K562 (cell line): ENCODE results near the gene DGCR6. TPM values are rescaled to one million over a fixed set of nuclear protein-coding genes. Genes with fewer than 3 reads are reported as not detected.
"Not testable (repeated sequence)": the region's sequence is repeated elsewhere in the genome, so short reads cannot be mapped to it uniquely, and the experiment has no call there.

Experiments
- ATAC-seq: fragments of 200-7000 bp; cut with Tn5 transposase; 3 replicates; pipeline ENCODE4 v1.9.1; 2020; ENCODE audit warnings: moderate library complexity
- BruUV-seq: library from RNA; stranded (reverse); fragments of 400-500 nt; replicated peaks from 2 replicates; lab custom pipeline; 2021; lab: Mats Ljungman, UMichigan
- CTCF ChIA-PET: fragments of 300-600 bp; formaldehyde crosslinking; extraction: SDS; loops from one replicate; lab custom pipeline; 2021; ENCODE audit warnings: low intra/inter-chr PET ratio; lab: Yijun Ruan, JAX
- POLR2A ChIA-PET: fragments of 300-600, 350-650 bp; sonication (Branson Sonifier 250); formaldehyde crosslinking; extraction: SDS; loops from one replicate; lab custom pipeline; 2021; ENCODE audit warnings: antibody characterized with exemption, inconsistent platforms; lab: Yijun Ruan, JAX
- DNase-seq, 4 experiments: peaks; one replicate each; pipeline versions ENCODE4 v3.0.0 to v3.0.0-alpha.2; 2011 to 2018; ENCODE audit warnings: low spot score in 3 of 4, mixed read lengths in 3 of 4; ENCODE audit errors: extremely low read depth in 1 of 4
- FAIRE-seq: peaks from 2 replicates; lab custom pipeline; 2011; peaks lifted over from hg19 to GRCh38; lab: Jason Lieb, UNC
- H2AFZ ChIP-seq: 2 replicates; pipeline ENCODE4 v1.6.0; 2011; ENCODE audit warnings: low read depth, low read length, control low read depth, inconsistent platforms
- H3K27ac ChIP-seq: fragments of 200-600 bp; 3 replicates; pipeline ENCODE4 v1.8.0; 2011; ENCODE audit warnings: low read depth, mild to moderate bottlenecking, control low read depth, inconsistent platforms, low read length, moderate library complexity, mixed read lengths; ENCODE audit errors: extremely low read depth
- H3K27me3 ChIP-seq, 2 experiments: fragments of 300-600 bp in 1 of 2; 2 replicates in 1 of 2; 3 replicates in 1 of 2; pipeline versions ENCODE4 v1.6.0 to v1.8.0; 2011; ENCODE audit warnings: inconsistent platforms in 2 of 2, low read length in 2 of 2, mild to moderate bottlenecking in 1 of 2, mixed read lengths in 1 of 2, moderate library complexity in 1 of 2; ENCODE audit not compliant: control insufficient read depth in 2 of 2, insufficient read depth in 2 of 2
- H3K36me3 ChIP-seq: fragments of 300-600 bp; 3 replicates; pipeline ENCODE4 v1.8.0; 2011; ENCODE audit warnings: mild to moderate bottlenecking, low read length, inconsistent platforms; ENCODE audit not compliant: control insufficient read depth, insufficient read depth
- H3K4me1 ChIP-seq, 2 experiments: fragments of 200-600 bp in 1 of 2; replicated peaks in 1 of 2; 2 replicates in 1 of 2; 3 replicates in 1 of 2; pipeline versions ENCODE4 v1.5.1 to v1.8.0; 2011; ENCODE audit warnings: inconsistent platforms in 2 of 2, low read length in 2 of 2, mild to moderate bottlenecking in 1 of 2, mixed read lengths in 1 of 2, moderate library complexity in 1 of 2; ENCODE audit not compliant: control insufficient read depth in 2 of 2, insufficient read depth in 2 of 2
- H3K4me2 ChIP-seq: 2 replicates; pipeline ENCODE4 v1.6.1; 2011; ENCODE audit warnings: low read length, control low read depth, inconsistent platforms, mixed read lengths; ENCODE audit not compliant: insufficient read depth
- H3K4me3 ChIP-seq: fragments of 200-600 bp; sonication (generic), shearing (Covaris generic); 2 replicates; pipeline ENCODE4 v1.5.1; 2016; ENCODE audit warnings: control low read depth, inconsistent platforms
- H3K79me2 ChIP-seq: fragments of 200-600 bp; 3 replicates; pipeline ENCODE4 v1.8.0; 2011; ENCODE audit warnings: low read length, inconsistent platforms; ENCODE audit not compliant: control insufficient read depth, insufficient read depth
- H3K9ac ChIP-seq, 2 experiments: 2 replicates each; pipeline versions ENCODE4 v1.6.0 to v1.6.1; 2011; ENCODE audit warnings: low read depth in 2 of 2, low read length in 2 of 2, control low read depth in 1 of 2, inconsistent platforms in 1 of 2, mild to moderate bottlenecking in 1 of 2, mixed read lengths in 1 of 2; ENCODE audit not compliant: insufficient read depth in 1 of 2
- H3K9me1 ChIP-seq: one replicate; pipeline ENCODE4 v1.6.0; 2011; ENCODE audit warnings: inconsistent platforms, mild to moderate bottlenecking, low read length, moderate library complexity; ENCODE audit not compliant: control insufficient read depth, insufficient read depth
- H3K9me3 ChIP-seq: replicated peaks from 2 replicates; pipeline ENCODE4 v1.5.1; 2011; ENCODE audit warnings: low read depth, low read length, inconsistent platforms; ENCODE audit not compliant: control insufficient read depth, insufficient read depth
- H4K20me1 ChIP-seq: replicated peaks from 2 replicates; pipeline ENCODE4 v1.6.1; 2011; ENCODE audit warnings: low read length, inconsistent platforms, mixed read lengths; ENCODE audit not compliant: control insufficient read depth, insufficient read depth
- WGBS: fragments of 100-300 bp; shearing (Covaris generic); methylation state at CpG from one replicate; pipeline ENCODE4 v1.1.6; 2016; ENCODE audit warnings: low coverage, mixed read lengths; ENCODE audit not compliant: insufficient coverage; ENCODE audit errors: missing lambda C conversion rate; 5-methylcytosine and 5-hydroxymethylcytosine counted together
- in situ Hi-C: fragments of 300-500 bp; cut with MboI; formaldehyde crosslinking; loops from 4 replicates; pipeline ENCODE4 v1.15.0; 2018; ENCODE audit warnings: inconsistent platforms, mixed read lengths
- intact Hi-C: fragments of 100-400 bp; cut with micrococcal nuclease; formaldehyde crosslinking; loops from 2 replicates; pipeline ENCODE4 v1.14.2; 2022
- polyA plus RNA-seq, 8 experiments: library from polyadenylated mRNA; depleted of rRNA in 4 of 8; stranded (reverse) in 5 of 8; unstranded in 3 of 8; fragments of >200 nt; fragmentation: Nextera tagmentation in 2 of 8; fragmentation: Illumina TruSeq in 1 of 8; extraction: Ambion mirVana in 2 of 8; extraction: Trizol in 1 of 8; gene quantifications; 2 replicates each; pipeline versions ENCODE4 v1.2.1 to v1.2.3, GENCODE V29; 2011 to 2014; ENCODE audit warnings: inconsistent platforms in 1 of 8, missing spikeins in 1 of 8
- total RNA-seq, 7 experiments: library from RNA; depleted of rRNA in 6 of 7; stranded (reverse); fragments of >200 nt in 6 of 7; fragmentation: Illumina TruSeq in 2 of 7; extraction: Trizol in 2 of 7; gene quantifications; 2 replicates each; pipeline versions ENCODE4 v1.2.1 to v1.2.3, GENCODE V29; 2011 to 2021; ENCODE audit warnings: low replicate concordance in 1 of 7

Gene DGCR6
- total and polyA plus RNA-seq, 9 of the 15 experiments (the other 6 are each of a cell fraction or from before 2014, with no cell fraction given): 0.32 to 2.4 (median 1.7) TPM; not detected in 1

- 5% methylated on average over 13 of the region's 15 CpGs for WGBS
- DNase-seq: not testable (repeated sequence)
These were observed 50.2 kb downstream of the DGCR6 start for GRCh38 chr22:18956121-18956895.

GRCh38 chr22:18956956-18957355 lies 50.8 kb downstream of the DGCR6 start:
- BruUV-seq, H3K27ac ChIP-seq, H3K9ac ChIP-seq, H2AFZ ChIP-seq, POLR2A ChIA-PET, H3K9me3 ChIP-seq, H3K36me3 ChIP-seq, intact Hi-C loops, H3K79me2 ChIP-seq, DNase-seq, in situ Hi-C loops, H3K4me1 ChIP-seq, H3K4me2 ChIP-seq, CTCF ChIA-PET, H3K4me3 ChIP-seq, ATAC-seq, H3K9me1 ChIP-seq, FAIRE-seq: not testable (repeated sequence)
- peaks cover 11% of the 10 kb centered on the region for H4K20me1 ChIP-seq
- 3% methylated on average over 12 of the region's 15 CpGs for WGBS
- H3K27me3 ChIP-seq: peaks cover 6 to 38% of the 10 kb centered on the region in 2 experiments; a peak in 3 of 5 replicates

More at GRCh38 chr22:18956121-18956895, 50.2 kb downstream of the DGCR6 start:
- ATAC-seq, in situ Hi-C loops, H3K27ac ChIP-seq, BruUV-seq, H3K9me3 ChIP-seq, CTCF ChIA-PET, FAIRE-seq, H3K79me2 ChIP-seq, intact Hi-C loops, H2AFZ ChIP-seq, H3K4me1 ChIP-seq, POLR2A ChIA-PET, H3K9me1 ChIP-seq, H3K4me3 ChIP-seq, H4K20me1 ChIP-seq, H3K9ac ChIP-seq, H3K36me3 ChIP-seq, H3K4me2 ChIP-seq: not testable (repeated sequence)
- peaks cover 8 to 36% of the 10 kb centered on the region in 2 experiments; a peak in 3 of 5 replicates for H3K27me3 ChIP-seq
